ENCODE results near the gene IKBKG.
"Not testable (repeated sequence)": the region's sequence is repeated elsewhere in the genome, so short reads cannot be mapped to it uniquely, and the experiment has no call there.

The IKBKG gene

DNA sequence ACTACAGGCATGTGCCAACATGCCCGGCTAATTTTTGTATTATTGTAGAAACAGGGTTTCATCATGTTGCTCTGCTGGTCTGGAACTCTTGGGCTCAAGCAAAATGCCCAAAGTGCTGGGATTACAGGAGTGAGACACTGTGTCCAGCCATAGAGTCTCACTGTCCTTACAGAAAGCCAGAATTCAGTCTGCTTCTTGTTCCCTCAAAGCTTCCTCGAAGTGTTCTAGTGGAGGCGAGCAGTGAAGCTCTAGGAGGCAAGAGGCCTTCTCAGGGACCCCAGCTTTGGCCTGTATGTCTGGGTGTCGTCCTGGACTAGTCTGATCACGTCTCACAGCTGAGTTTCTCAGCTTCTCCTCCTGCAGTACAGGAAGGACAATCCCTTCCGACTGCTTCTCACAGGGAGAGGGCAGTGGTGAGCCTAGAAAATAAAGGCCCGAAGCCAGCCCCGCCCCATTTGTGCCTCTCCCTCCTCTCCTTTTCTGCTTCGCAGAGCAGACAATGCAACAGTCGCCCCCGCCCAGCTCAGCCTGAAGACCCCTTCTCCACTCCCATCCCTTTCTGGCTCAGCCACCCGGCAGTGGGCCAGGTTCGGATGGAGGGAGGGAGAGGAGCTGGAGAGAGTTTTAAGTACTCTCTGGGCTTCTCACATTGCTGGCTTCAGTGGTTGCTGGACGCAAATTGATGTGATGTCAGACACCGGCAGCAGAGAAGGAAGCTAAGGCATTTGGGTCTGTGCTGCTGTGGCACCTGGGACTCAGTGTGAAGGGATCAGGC lies 20.3 kb upstream of the IKBKG start:
- peak; percentile 66 for DNase-seq (ENCODE audit: low spot score)

DNA sequence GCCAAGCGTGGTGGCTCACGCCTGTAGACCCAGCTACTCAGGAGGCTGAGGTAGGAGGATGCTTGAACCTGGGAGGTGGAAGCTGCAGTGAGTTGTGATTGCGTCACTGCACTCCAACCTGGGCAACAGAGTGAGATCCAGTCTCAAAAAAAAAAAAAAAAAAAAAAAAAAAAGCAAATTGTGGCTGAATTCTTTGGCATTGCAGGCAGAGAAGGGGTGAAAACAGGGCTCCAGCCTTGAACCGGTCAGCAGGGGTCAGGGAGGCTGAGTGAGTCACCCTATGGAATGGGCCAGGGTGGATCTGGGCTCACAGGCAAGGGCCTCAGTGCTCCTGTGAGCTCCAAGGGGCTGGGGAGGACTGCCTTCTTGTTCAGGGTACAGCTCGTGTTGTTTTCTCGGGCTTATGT lies 18.2 kb upstream of the IKBKG start:
- DNase-seq (ENCODE audit: low spot score): no peak

- DNase-seq (ENCODE audit: low spot score): no peak
Observed at GRCh38 chrX:154530286-154530685, 17.1 kb upstream of the IKBKG start.

DNA sequence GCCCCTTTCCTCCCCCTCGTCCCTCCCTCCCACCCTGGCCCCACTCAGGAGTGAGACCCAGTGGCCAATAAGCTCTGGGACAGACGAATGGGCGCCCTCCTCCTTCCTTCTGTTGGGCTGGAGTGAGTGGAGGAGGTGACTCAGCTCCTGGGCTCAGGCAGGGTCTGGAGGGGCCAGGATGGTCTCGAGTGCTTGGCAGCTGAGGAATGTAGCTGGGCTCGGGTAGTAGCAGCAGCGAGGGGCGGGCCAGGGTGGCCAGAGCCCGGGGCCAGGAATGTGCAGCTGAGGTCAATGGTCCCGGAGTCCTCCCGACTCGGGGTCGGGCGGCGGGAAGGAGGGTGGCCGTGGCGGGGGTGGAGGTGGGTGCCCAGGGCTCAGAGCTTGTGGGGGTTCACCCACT lies 15.8 kb upstream of the IKBKG start:
- DNase-seq (ENCODE audit: low spot score): no peak

- no peak for DNase-seq (ENCODE audit: low spot score)
Observed at GRCh38 chrX:154532690-154533089, 14.7 kb upstream of the IKBKG start.

DNA sequence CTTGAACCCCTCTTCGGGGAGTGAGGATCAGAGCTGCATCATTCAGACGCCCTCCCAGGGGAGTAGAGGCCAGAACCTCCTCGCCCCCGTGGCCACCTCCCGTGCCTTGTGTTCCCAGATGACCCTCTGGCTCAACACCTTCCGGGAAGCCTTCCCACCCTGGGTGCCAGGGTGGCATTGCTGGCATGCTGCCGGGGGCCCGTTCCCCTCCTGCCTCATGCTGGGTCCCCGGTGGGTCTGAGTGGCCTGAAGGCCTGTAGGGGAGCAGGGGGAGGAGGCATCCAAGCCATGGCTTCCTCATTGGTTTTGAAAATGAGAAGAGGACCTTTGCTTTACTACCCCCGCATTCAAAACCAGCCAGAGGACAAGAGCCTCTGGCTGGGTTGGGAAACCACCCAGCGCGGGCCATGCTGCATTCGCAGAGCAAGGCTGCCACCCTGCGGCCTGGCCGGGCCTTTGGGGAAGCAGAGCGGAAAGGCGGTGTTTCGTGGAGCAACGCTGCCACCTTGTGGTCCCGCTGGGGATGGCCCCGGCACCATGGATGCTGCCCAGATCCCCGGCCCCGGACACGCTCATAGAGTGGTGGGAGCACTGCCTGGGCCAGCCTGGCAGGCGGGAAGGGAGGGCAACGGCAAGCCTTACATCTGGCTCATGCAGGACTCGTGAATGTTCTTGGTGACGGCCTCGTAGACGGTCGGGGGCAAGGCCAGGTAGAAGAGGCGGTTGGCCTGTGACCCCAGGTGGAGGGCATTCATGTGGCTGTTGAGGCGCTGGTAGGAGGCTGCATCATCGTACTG lies 12.7 kb upstream of the IKBKG start:
- DNase-seq (ENCODE audit: low spot score): peak; percentile 76

DNA sequence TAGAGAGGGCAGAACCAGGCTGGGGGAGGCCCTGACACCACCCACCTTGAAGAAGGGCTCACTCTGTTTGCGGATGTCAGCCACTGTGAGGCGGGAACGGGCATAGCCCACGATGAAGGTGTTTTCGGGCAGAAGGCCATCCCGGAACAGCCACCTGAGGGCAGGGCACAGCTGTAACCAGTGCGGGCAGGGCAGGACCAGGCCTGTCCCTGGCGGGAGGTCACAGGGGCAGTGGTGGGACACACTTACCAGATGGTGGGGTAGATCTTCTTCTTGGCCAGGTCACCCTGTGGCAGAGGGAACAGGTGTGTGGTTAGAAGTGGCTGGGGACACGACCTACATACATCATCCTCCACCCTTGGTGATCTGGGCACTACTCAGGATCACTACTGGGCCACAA lies 11.5 kb upstream of the IKBKG start:
- DNase-seq (ENCODE audit: low spot score): no peak

- DNase-seq (ENCODE audit: low spot score): no peak
Observed at GRCh38 chrX:154539077-154539476, 8.3 kb upstream of the IKBKG start.

- DNase-seq (ENCODE audit: low spot score): not testable (repeated sequence)
Observed at GRCh38 chrX:154540365-154540764, 7.1 kb upstream of the IKBKG start.

DNA sequence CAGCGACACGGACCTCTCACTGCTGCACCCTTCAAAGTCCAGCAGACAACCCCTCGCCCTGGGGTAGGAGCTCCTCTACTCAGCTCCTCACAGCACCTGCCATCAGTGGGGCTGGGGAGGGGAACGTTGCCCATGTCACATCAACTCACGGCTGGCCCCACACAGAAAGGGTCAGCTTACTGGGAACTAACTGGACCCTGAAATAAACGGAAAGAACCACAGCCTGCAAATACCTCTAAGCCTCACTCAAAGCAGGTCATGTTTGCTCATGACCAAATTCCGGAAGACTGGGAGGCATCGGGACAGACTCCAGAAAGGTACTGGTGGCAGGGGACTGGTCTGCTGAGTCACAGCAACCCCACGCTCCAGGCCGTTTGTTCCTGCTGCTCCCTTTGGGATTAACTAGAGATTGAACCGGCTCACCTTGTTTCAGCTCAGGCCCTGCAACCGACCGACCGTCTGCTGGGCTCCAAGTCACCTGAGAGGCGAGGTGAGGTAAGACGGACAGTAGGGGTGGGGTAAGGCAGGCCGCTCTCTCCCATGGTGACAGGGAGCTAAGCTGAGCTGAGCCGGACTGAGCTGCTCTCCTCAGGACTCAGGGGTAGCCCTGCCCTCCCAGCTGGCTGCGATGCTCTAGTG lies 6.4 kb upstream of the IKBKG start:
- DNase-seq (ENCODE audit: low spot score): no peak

- no peak for DNase-seq (ENCODE audit: low spot score)
Observed at GRCh38 chrX:154541589-154541895, 5.9 kb upstream of the IKBKG start.

GRCh38 chrX:154541896-154542722 lies 5.3 kb upstream of the IKBKG start:
- no peak for DNase-seq (ENCODE audit: low spot score)

- DNase-seq (ENCODE audit: low spot score): no peak
Observed at GRCh38 chrX:154542723-154543424, 4.5 kb upstream of the IKBKG start.

GRCh38 chrX:154545673-154546274 lies 1.6 kb upstream of the IKBKG start:
- no peak for DNase-seq (ENCODE audit: low spot score)

- DNase-seq (ENCODE audit: low spot score): no peak
Observed at GRCh38 chrX:154546354-154547244, 821 bp upstream of the IKBKG start, which contains the start of gene G6PD. Gene G6PD (minus strand): TSS chrX:154546846. CDS start chrX:154546155, 691 bp downstream.

DNA sequence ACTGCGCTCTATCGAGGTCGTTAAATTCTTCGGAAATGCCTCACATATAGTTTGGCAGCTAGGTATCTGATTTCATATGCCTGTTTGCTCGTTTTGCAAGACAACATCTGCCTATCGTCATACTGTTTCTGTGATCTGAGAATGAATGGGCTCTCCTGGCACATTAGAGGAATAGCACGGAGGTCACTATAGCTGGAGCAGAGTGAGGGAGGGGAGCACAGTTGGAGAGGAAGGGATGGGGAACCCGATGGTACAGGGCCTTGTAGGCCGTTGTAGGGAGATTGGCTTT lies 552 bp downstream of the IKBKG start:
- DNase-seq (ENCODE audit: low spot score): no peak

GRCh38 chrX:154549766-154550165 lies 2.3 kb downstream of the IKBKG start:
- DNase-seq (ENCODE audit: low spot score): no peak

GRCh38 chrX:154552112-154552806 lies 4.8 kb downstream of the IKBKG start:
- DNase-seq (ENCODE audit: low spot score): not testable (repeated sequence)

GRCh38 chrX:154558060-154558690 lies 10.8 kb downstream of the IKBKG start:
- not testable (repeated sequence) for DNase-seq (ENCODE audit: low spot score)
